ENCODE measurements around the gene MAP3K12.

Gene MAP3K12

GRCh38 chr12:53508534-53509170, 9.4 kb upstream of the MAP3K12 start:
- FAIRE-seq (no peak), DNase-seq (ENCODE audit: low spot score) (peak; percentile 66)

DNA sequence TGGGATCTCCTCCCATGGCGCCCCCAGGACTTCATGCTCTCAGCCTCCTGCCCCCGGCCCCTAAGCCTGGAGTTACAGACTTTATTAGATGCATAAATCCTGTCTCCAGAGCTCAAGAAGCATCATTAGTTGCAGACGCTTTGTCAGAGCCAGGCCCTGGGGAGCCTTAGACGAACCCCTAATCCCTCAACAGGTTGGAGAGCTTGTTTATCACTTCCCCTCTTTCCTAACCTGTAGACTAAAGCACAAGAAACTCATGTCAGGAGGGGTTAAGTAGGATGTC, 8.3 kb upstream of the MAP3K12 start:
- no peak for FAIRE-seq
- DNase-seq (ENCODE audit: low spot score): no peak

DNA sequence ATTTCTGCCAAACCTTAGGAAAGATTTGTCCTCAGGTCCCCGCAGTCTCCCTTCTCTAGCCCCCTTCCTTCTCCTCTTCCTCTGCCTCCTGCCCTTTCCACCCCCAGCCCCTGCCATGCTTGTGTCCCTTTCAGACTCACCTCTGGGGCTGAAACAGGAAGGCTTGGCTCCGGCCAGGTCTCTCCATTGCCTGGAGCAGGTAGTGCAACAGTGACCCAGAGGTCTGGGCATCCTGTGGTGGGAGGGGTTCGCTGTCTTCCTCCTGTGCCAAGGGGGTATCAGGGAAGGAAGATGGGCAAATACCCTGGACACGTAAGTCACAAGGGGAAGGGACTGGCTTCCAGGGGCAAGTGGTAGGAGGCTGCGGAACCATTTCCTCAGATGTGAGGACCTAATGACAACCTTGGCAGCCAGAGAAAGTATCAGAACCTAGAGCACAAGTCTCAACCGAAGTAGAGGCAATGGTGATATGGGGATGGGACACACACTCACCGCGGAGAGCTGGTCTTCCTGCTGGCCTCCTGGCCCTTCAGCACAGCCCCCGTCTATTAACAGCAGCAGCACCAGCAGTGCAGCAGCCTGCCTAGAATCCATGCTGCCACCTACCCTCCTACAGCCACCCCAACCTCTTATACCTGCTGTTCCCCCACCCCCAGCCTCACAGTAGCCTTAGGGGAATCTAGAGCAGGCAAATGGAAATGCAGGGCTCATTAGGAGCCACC, 7.8 kb upstream of the MAP3K12 start, which contains the start of gene NPFF:
Gene NPFF (minus strand): TSS at position 604 of the 722 bp plus-strand sequence. CDS start 10 bp downstream, at position 594.
- FAIRE-seq (no peak), DNase-seq (ENCODE audit: low spot score) (no peak)

- FAIRE-seq: no peak
- DNase-seq (ENCODE audit: low spot score): no peak
These were observed 7.2 kb upstream of the MAP3K12 start for GRCh38 chr12:53506450-53506785.

GRCh38 chr12:53505555-53506449, 6.5 kb upstream of the MAP3K12 start:
- FAIRE-seq (no peak), DNase-seq (ENCODE audit: low spot score) (no peak)

GRCh38 chr12:53505086-53505485, 5.8 kb upstream of the MAP3K12 start:
- FAIRE-seq (no peak), DNase-seq (ENCODE audit: low spot score) (peak; percentile 23)

DNA sequence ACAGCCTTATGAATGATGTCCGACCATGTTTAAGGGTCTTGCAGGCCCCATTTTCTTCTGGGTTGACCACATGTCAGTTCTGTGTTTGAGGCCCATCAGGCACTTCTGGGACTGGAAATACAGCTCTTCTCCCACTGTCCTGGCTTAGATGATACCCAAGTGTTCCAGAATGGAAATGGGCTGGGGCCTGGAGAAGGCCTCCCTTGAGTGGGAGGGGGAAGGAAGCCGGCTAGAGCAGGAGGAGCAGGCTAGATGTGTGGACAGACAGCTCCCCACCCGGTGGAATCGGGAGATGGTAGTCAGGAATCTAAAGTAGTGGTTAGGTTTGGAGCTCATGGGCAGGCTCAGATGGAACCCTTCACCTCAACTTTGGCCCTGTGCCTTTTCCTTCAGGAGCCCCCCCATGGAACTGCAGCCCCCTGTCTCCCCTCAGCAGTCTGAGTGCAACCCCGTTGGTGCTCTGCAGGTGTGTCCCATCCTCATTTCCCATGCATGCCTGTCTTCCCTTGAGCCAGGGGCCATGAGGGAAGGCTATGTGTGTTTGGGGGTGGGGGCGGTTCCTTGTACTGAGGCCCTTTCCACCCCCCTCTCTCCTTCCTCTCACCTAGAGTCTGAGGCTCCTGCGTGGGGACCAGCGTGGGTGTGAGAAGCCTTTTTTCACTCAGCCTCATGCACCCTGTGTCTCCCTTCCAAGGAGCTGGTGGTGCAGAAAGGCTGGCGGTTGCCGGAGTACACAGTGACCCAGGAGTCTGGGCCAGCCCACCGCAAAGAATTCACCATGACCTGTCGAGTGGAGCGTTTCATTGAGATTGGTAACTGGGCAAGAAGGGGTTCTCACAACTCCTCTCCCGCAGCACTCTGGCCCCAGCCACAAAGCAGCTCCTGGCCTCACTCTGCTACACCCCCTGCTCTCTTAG, 5.0 kb upstream of the MAP3K12 start:
- DNase-seq (ENCODE audit: low spot score) (no peak), FAIRE-seq (no peak)

GRCh38 chr12:53502983-53503728, 3.9 kb upstream of the MAP3K12 start:
- FAIRE-seq (no peak), DNase-seq (ENCODE audit: low spot score) (no peak)

GRCh38 chr12:53502331-53502730, 3.1 kb upstream of the MAP3K12 start:
- FAIRE-seq (no peak), DNase-seq (ENCODE audit: low spot score) (no peak)

DNA sequence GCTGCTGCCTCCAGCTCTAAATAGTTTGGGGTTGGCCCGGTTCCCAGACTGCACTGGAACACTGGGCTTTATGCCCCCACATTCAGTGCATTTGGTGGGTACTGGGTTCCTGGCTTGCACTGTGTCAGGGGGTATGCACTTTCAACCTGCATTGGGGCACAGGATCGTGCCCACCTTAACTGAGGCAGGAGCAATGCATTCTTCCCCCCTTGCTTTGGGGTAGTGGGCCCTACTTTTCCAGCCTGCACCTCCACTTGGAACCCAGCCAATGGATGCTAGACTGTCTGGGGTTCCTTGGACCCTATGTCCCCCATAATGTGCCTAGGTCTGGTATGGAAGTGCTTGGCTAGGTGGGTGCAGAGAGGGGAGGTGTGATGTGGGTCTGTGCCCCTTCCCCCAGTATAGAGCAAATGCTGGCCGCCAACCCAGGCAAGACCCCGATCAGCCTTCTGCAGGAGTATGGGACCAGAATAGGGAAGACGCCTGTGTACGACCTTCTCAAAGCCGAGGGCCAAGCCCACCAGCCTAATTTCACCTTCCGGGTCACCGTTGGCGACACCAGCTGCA, 2.4 kb upstream of the MAP3K12 start:
- FAIRE-seq: no peak
- DNase-seq (ENCODE audit: low spot score): no peak

DNA sequence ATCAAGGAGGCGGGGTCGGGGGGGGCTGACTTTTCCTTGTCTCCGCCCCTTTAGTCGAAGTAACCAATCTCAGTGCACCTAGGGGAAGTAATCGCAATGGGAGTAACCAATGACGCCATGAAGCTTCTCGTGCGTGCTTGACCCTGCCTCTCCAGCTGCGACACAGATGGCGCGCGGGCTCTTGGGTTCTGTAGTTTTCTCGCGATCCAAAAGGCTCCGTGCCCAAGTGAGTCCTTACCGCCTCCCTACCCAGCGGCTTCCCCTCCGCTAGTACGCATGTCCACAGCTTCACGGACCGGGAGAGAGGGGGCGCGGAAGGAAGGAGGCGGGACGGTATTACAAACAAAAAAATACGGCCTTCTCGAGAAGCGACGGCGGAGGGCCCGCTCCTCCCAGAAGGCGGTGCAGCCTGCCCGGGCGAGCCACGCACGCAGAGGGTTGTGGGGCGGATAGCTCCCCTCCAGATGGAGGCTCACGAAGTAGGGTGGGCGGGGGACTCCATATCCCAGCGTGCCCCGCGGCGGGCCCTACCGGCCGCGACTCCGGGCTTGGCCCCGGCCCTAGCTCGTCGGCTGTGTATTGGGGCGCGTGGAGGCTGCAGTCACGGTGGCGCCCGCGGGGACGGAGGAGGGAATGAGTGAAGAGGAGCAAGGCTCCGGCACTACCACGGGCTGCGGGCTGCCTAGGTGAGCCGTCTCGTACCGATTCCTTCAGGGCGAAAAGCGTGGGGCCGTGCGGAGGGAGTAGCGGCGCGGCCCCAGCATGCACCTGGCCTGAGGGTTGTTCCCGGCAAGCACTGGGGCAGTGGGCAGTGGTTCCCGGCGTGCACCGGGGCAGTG, 1.7 kb upstream of the MAP3K12 start, which contains the start of gene TARBP2:
Gene TARBP2 (plus strand): TSS at position 508 of the 839 bp plus-strand sequence. CDS start 126 bp downstream, at position 634.
- peak; percentile 98 for DNase-seq (ENCODE audit: low spot score)
- FAIRE-seq: peak; percentile 93

GRCh38 chr12:53500142-53500775, 1.0 kb upstream of the MAP3K12 start:
- no peak for DNase-seq (ENCODE audit: low spot score)
- no peak for FAIRE-seq

GRCh38 chr12:53498235-53498630, 1.0 kb downstream of the MAP3K12 start:
- DNase-seq (ENCODE audit: low spot score) (no peak), FAIRE-seq (no peak)

DNA sequence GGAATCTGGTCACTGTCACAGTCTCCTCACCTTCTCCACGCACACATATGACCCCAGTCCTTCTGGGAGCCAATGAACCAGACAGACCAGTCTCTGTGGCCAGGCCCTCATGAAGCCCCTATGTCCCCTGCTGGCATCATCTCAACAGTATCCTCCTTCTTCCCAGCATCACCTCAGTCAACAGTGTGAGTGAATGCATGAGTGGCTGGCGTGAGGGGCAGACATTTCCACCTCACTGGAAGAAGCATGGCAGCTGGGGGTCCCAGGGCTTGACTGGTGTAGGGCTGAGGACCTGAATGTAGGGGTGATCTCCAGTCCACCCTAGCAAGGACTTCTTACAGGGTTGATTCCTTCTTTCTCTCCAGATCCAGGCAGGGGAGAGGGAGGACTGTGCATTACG, 1.8 kb downstream of the MAP3K12 start:
- FAIRE-seq (no peak), DNase-seq (ENCODE audit: low spot score) (no peak)

- DNase-seq (ENCODE audit: low spot score): no peak
- FAIRE-seq: no peak
These were observed 2.6 kb downstream of the MAP3K12 start for GRCh38 chr12:53496752-53497032.

- DNase-seq (ENCODE audit: low spot score) (no peak), FAIRE-seq (no peak)
These were observed 3.1 kb downstream of the MAP3K12 start for GRCh38 chr12:53495903-53496751.

DNA sequence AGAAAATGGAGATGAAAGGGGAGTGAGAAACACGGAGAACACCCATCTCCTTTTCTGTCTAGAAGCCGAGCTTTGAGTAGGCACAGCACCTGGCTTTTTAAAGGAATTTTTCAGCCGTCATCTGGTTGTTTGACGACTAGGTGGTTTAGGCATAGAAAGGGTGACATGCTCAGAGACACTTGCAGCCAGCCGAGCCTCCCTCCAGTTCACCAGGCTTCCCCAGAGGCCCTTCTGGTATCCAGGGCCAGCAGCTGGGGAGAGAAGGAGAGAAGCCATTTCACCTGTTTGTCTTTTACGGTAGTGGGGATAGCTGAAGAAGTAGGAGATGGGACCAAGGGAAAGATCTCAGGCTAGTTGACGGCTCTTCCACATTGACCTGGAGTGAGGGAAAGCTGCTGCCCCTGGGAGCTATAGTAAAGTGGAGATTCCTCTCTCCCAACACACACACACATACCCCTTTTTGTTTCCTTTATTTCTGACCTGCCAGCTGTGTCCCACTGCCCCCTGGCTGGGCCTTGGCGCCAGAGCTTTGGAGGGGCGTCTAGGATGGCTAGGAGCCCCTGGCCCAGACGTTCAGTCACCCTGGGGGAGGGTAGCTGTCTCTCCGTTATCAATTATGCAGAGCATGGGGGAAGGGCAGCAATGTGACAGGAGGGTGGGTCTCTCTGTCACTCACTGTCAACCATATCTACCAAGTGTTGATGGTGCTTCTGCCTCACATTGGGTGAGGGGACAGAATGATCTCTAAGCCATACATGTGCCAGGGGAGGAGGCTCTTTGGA, 5.5 kb downstream of the MAP3K12 start:
- DNase-seq (ENCODE audit: low spot score) (no peak), FAIRE-seq (no peak)

Measured in RCC 7860 (cell line).